ENCODE measurements around the gene MARF1.

Gene MARF1

GRCh38 chr16:15621889-15622288, 21.1 kb downstream of the MARF1 start:
- Histone ChIP-seq H2BK120ac (ENCODE audit: insufficient read depth, low read length, poor library complexity) (no peak overlapping the region), H4K8ac (ENCODE audit: low read depth, low read length) (no peak overlapping the region), H3K36me3 (ENCODE audit: control insufficient read depth in 1 of 2, insufficient read depth in 2 of 2, low read length in 2 of 2) (peaks cover 31 to 55% of the 10 kb centered on the region in 2 experiments), H2AK5ac (ENCODE audit: low read length) (no peak overlapping the region), H3K27ac (ENCODE audit: low read depth, low read length) (no peak overlapping the region), H2BK12ac (ENCODE audit: low read length) (no peak overlapping the region), H3K23ac (ENCODE audit: low read length) (no peak overlapping the region), H3K4me2 (ENCODE audit: low read length) (no peak overlapping the region), H3K14ac (ENCODE audit: low read length) (no peak overlapping the region), H2BK5ac (ENCODE audit: low read depth, low read length, poor library complexity) (no peak overlapping the region), H3K79me2 (ENCODE audit: control insufficient read depth, insufficient read depth, low read length, poor library complexity) (no peaks in the 10 kb centered on the region), H3K9me3 (ENCODE audit: insufficient read depth, low read depth, low read length) (no peaks in the 10 kb centered on the region), H3K4ac (ENCODE audit: low read depth, low read length) (no peak overlapping the region), H2AFZ (ENCODE audit: insufficient read depth, low read length, poor library complexity) (no peak overlapping the region), H3K79me1 (ENCODE audit: low read length) (no peaks in the 10 kb centered on the region), H3K4me1 (ENCODE audit: control insufficient read depth in 1 of 2, insufficient read depth in 2 of 2, low read length in 2 of 2) (no peaks in the 10 kb centered on the region), H3K4me3 (ENCODE audit: low read depth, low read length) (no peak overlapping the region), H4K91ac (ENCODE audit: low read depth, low read length) (no peak overlapping the region), H3K27me3 (ENCODE audit: insufficient read depth, low read length) (no peaks in the 10 kb centered on the region), H4K12ac (ENCODE audit: low read depth, low read length) (no peak overlapping the region), H3K9ac (ENCODE audit: low read length) (no peak overlapping the region), H3K18ac (ENCODE audit: low read length) (no peak overlapping the region)
- DNase-seq = no peak
- WGBS (ENCODE audit: extremely low coverage, insufficient coverage, insufficient read length) = no CpG with 5 or more reads among the region's 8 CpGs

DNA sequence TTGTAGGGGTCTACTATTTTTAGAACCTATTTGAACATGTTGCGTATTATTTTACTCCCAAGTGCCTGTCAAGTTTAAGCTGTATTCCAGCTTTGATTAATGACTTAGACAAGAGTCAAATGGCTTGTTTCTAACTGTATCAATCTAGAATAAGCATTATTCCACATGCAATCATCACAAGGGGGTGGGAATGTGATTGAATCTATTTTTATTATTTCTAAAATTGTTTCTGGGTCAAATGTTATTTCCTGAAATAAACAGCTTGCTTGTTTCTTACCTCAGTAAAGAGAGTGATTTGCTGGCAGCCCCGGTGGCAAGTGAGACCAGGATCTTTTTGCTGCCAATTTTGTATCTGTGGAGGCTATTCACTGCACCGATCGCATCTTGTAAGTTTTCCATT, 21.5 kb downstream of the MARF1 start:
- Histone ChIP-seq H3K18ac (ENCODE audit: low read length) (no peak overlapping the region), H4K12ac (ENCODE audit: low read depth, low read length) (no peak overlapping the region), H3K36me3 (ENCODE audit: control insufficient read depth in 1 of 2, insufficient read depth in 2 of 2, low read length in 2 of 2) (peaks cover 33 to 57% of the 10 kb centered on the region in 2 experiments), H2AK5ac (ENCODE audit: low read length) (no peak overlapping the region), H3K79me2 (ENCODE audit: control insufficient read depth, insufficient read depth, low read length, poor library complexity) (no peaks in the 10 kb centered on the region), H3K9me3 (ENCODE audit: insufficient read depth, low read depth, low read length) (no peaks in the 10 kb centered on the region), H3K14ac (ENCODE audit: low read length) (no peak overlapping the region), H2BK5ac (ENCODE audit: low read depth, low read length, poor library complexity) (no peak overlapping the region), H3K4me1 (ENCODE audit: control insufficient read depth in 1 of 2, insufficient read depth in 2 of 2, low read length in 2 of 2) (no peaks in the 10 kb centered on the region), H3K9ac (ENCODE audit: low read length) (no peak overlapping the region), H3K27ac (ENCODE audit: low read depth, low read length) (no peak overlapping the region), H2AFZ (ENCODE audit: insufficient read depth, low read length, poor library complexity) (no peak overlapping the region), H3K23ac (ENCODE audit: low read length) (no peak overlapping the region), H4K91ac (ENCODE audit: low read depth, low read length) (no peak overlapping the region), H2BK120ac (ENCODE audit: insufficient read depth, low read length, poor library complexity) (no peak overlapping the region), H4K8ac (ENCODE audit: low read depth, low read length) (no peak overlapping the region), H3K79me1 (ENCODE audit: low read length) (no peaks in the 10 kb centered on the region), H3K4me3 (ENCODE audit: low read depth, low read length) (no peak overlapping the region), H3K4ac (ENCODE audit: low read depth, low read length) (no peak overlapping the region), H3K4me2 (ENCODE audit: low read length) (no peak overlapping the region), H2BK12ac (ENCODE audit: low read length) (no peak overlapping the region), H3K27me3 (ENCODE audit: insufficient read depth, low read length) (no peaks in the 10 kb centered on the region)
- WGBS (ENCODE audit: extremely low coverage, insufficient coverage, insufficient read length) = no CpG with 5 or more reads among the region's 4 CpGs
- no peak for DNase-seq

- no peak overlapping the region for H4K91ac ChIP-seq (ENCODE audit: low read depth, low read length)
Observed at GRCh38 chr16:15620611-15621195, 22.3 kb downstream of the MARF1 start.

GRCh38 chr16:15618392-15618791, 24.6 kb downstream of the MARF1 start:
- Histone ChIP-seq H4K91ac (ENCODE audit: low read depth, low read length) (no peak overlapping the region), H3K23ac (ENCODE audit: low read length) (no peak overlapping the region)

More at GRCh38 chr16:15620611-15621195, 22.3 kb downstream of the MARF1 start:
- no peak for DNase-seq
- Histone ChIP-seq H2AK5ac (ENCODE audit: low read length) (no peak overlapping the region), H3K9me3 (ENCODE audit: insufficient read depth, low read depth, low read length) (no peaks in the 10 kb centered on the region), H3K14ac (ENCODE audit: low read length) (no peak overlapping the region), H3K4me3 (ENCODE audit: low read depth, low read length) (no peak overlapping the region), H3K79me2 (ENCODE audit: control insufficient read depth, insufficient read depth, low read length, poor library complexity) (no peaks in the 10 kb centered on the region), H2BK5ac (ENCODE audit: low read depth, low read length, poor library complexity) (no peak overlapping the region), H3K27me3 (ENCODE audit: insufficient read depth, low read length) (no peaks in the 10 kb centered on the region), H3K36me3 (ENCODE audit: control insufficient read depth in 1 of 2, insufficient read depth in 2 of 2, low read length in 2 of 2) (peaks cover 35 to 63% of the 10 kb centered on the region in 2 experiments), H4K8ac (ENCODE audit: low read depth, low read length) (no peak overlapping the region), H3K27ac (ENCODE audit: low read depth, low read length) (no peak overlapping the region), H2AFZ (ENCODE audit: insufficient read depth, low read length, poor library complexity) (no peak overlapping the region), H3K23ac (ENCODE audit: low read length) (no peak overlapping the region), H3K4ac (ENCODE audit: low read depth, low read length) (no peak overlapping the region), H3K4me1 (ENCODE audit: control insufficient read depth in 1 of 2, insufficient read depth in 2 of 2, low read length in 2 of 2) (no peaks in the 10 kb centered on the region), H3K9ac (ENCODE audit: low read length) (no peak overlapping the region), H3K18ac (ENCODE audit: low read length) (no peak overlapping the region), H2BK120ac (ENCODE audit: insufficient read depth, low read length, poor library complexity) (no peak overlapping the region), H3K4me2 (ENCODE audit: low read length) (no peak overlapping the region), H4K12ac (ENCODE audit: low read depth, low read length) (no peak overlapping the region), H2BK12ac (ENCODE audit: low read length) (no peak overlapping the region), H3K79me1 (ENCODE audit: low read length) (no peaks in the 10 kb centered on the region)
- WGBS (ENCODE audit: extremely low coverage, insufficient coverage, insufficient read length) = no CpG with 5 or more reads among the region's 6 CpGs

More at GRCh38 chr16:15618392-15618791, 24.6 kb downstream of the MARF1 start:
- Histone ChIP-seq H3K79me1 (ENCODE audit: low read length) (no peaks in the 10 kb centered on the region), H3K36me3 (ENCODE audit: control insufficient read depth in 1 of 2, insufficient read depth in 2 of 2, low read length in 2 of 2) (peaks cover 34 to 54% of the 10 kb centered on the region in 2 experiments), H4K12ac (ENCODE audit: low read depth, low read length) (no peak overlapping the region), H3K9me3 (ENCODE audit: insufficient read depth, low read depth, low read length) (no peaks in the 10 kb centered on the region), H3K27me3 (ENCODE audit: insufficient read depth, low read length) (no peaks in the 10 kb centered on the region), H2BK12ac (ENCODE audit: low read length) (no peak overlapping the region), H3K4ac (ENCODE audit: low read depth, low read length) (no peak overlapping the region), H3K9ac (ENCODE audit: low read length) (no peak overlapping the region), H2AK5ac (ENCODE audit: low read length) (no peak overlapping the region), H2BK5ac (ENCODE audit: low read depth, low read length, poor library complexity) (no peak overlapping the region), H4K8ac (ENCODE audit: low read depth, low read length) (no peak overlapping the region), H3K18ac (ENCODE audit: low read length) (no peak overlapping the region), H3K79me2 (ENCODE audit: control insufficient read depth, insufficient read depth, low read length, poor library complexity) (no peaks in the 10 kb centered on the region), H3K14ac (ENCODE audit: low read length) (no peak overlapping the region), H3K4me3 (ENCODE audit: low read depth, low read length) (no peak overlapping the region), H3K4me2 (ENCODE audit: low read length) (no peak overlapping the region), H3K4me1 (ENCODE audit: control insufficient read depth in 1 of 2, insufficient read depth in 2 of 2, low read length in 2 of 2) (peaks cover 0 to 2% of the 10 kb centered on the region in 2 experiments), H2AFZ (ENCODE audit: insufficient read depth, low read length, poor library complexity) (no peak overlapping the region), H2BK120ac (ENCODE audit: insufficient read depth, low read length, poor library complexity) (no peak overlapping the region), H3K27ac (ENCODE audit: low read depth, low read length) (no peak overlapping the region)
- DNase-seq = no peak
- WGBS (ENCODE audit: extremely low coverage, insufficient coverage, insufficient read length) = no CpG with 5 or more reads among the region's 4 CpGs

Data from trophoblast cell (in vitro differentiated cells and primary cell).